H1 (cell line): ENCODE data around the gene HMGA1. TPM values are rescaled to one million over a fixed set of nuclear protein-coding genes. Genes with fewer than 3 reads are reported as not detected.
A peak's percentile ranks its signal among the peaks of the same experiment; 100 is the strongest.

Experiments
- CTCF ChIA-PET: fragments of 300-600 bp; sonication (Branson Sonifier 250); formaldehyde crosslinking; loops from one replicate; lab custom pipeline; 2021; ENCODE audit not compliant: partially characterized antibody; lab: Charles Lee
- POLR2A ChIA-PET: fragments of 300-600 bp; sonication (Branson Sonifier 250); formaldehyde crosslinking; loops from one replicate; lab custom pipeline; 2021; ENCODE audit warnings: inconsistent platforms; ENCODE audit not compliant: partially characterized antibody; lab: Charles Lee
- DNase-seq, 2 experiments: peaks; one replicate each; pipeline versions ENCODE4 v3.0.0 to v3.0.0-alpha.2; 2010 to 2022; ENCODE audit warnings: low spot score in 2 of 2, low read depth in 1 of 2, mixed read lengths in 1 of 2
- FAIRE-seq: peaks from 2 replicates; lab custom pipeline; 2011; peaks lifted over from hg19 to GRCh38; lab: Jason Lieb, UNC
- H2AFZ ChIP-seq: 2 replicates; pipeline ENCODE4 v1.8.1; 2012; ENCODE audit warnings: low read length, inconsistent platforms
- H2AK5ac ChIP-seq: 2 replicates; pipeline ENCODE4 v1.6.1; 2013; ENCODE audit warnings: low read depth, low read length
- H2BK120ac ChIP-seq: replicated peaks from 2 replicates; pipeline ENCODE3; 2013; ENCODE audit warnings: low read depth, low read length, inconsistent platforms
- H2BK12ac ChIP-seq: 2 replicates; pipeline ENCODE4 v1.6.1; 2013; ENCODE audit warnings: low read depth, low read length
- H2BK15ac ChIP-seq: 2 replicates; pipeline ENCODE4 v1.6.1; 2013; ENCODE audit warnings: low read length
- H2BK20ac ChIP-seq: 2 replicates; pipeline ENCODE4 v1.6.1; 2013; ENCODE audit warnings: low read length
- H2BK5ac ChIP-seq: 2 replicates; pipeline ENCODE4 v1.6.1; 2013; ENCODE audit warnings: low read depth, low read length
- H3K14ac ChIP-seq: 2 replicates; pipeline ENCODE4 v1.6.1; 2013; ENCODE audit warnings: inconsistent platforms; ENCODE audit not compliant: insufficient read length
- H3K18ac ChIP-seq: 2 replicates; pipeline ENCODE4 v1.6.1; 2013; ENCODE audit warnings: low read length; ENCODE audit errors: extremely low read depth
- H3K23ac ChIP-seq: 2 replicates; pipeline ENCODE4 v1.6.1; 2013; ENCODE audit warnings: inconsistent platforms; ENCODE audit not compliant: insufficient read length
- H3K23me2 ChIP-seq: 2 replicates; pipeline ENCODE4 v1.6.1; 2013; ENCODE audit warnings: low read depth, low read length
- H3K27ac ChIP-seq: 2 replicates; pipeline ENCODE4 v1.6.1; 2011; ENCODE audit warnings: low read depth, low read length, inconsistent platforms
- H3K27me3 ChIP-seq, 4 experiments: replicated peaks in 1 of 4; 1 replicate in 1 of 4; 2 replicates in 3 of 4; pipeline versions ENCODE4 v1.6.1 to v1.8.1; 2011 to 2013; ENCODE audit warnings: low read length in 3 of 4, mild to moderate bottlenecking in 3 of 4, inconsistent platforms in 2 of 4, mixed read lengths in 2 of 4, moderate library complexity in 1 of 4; ENCODE audit not compliant: control insufficient read depth in 3 of 4, insufficient read depth in 3 of 4; ENCODE audit errors: extremely low read depth in 1 of 4
- H3K36me3 ChIP-seq, 4 experiments: 2 replicates each; pipeline versions ENCODE4 v1.6.1 to v1.8.1; 2011 to 2013; ENCODE audit warnings: mild to moderate bottlenecking in 4 of 4, low read length in 3 of 4, moderate library complexity in 2 of 4, control low read depth in 1 of 4, inconsistent platforms in 1 of 4; ENCODE audit not compliant: insufficient read depth in 4 of 4, control insufficient read depth in 2 of 4
- H3K4ac ChIP-seq: replicated peaks from 2 replicates; pipeline ENCODE3; 2013; ENCODE audit warnings: low read length, low read depth, mixed read lengths, inconsistent platforms; ENCODE audit not compliant: insufficient read length
- H3K4me1 ChIP-seq, 4 experiments: replicated peaks in 1 of 4; 1 replicate in 1 of 4; 2 replicates in 3 of 4; pipeline versions ENCODE4 v1.6.1 to v1.8.1; 2011 to 2013; ENCODE audit warnings: low read length in 3 of 4, inconsistent platforms in 2 of 4, mixed read lengths in 1 of 4; ENCODE audit not compliant: insufficient read depth in 4 of 4, control insufficient read depth in 3 of 4
- H3K4me2 ChIP-seq, 2 experiments: 2 replicates each; pipeline versions ENCODE4 v1.6.1 to v1.8.1; 2011 to 2013; ENCODE audit warnings: low read depth in 2 of 2, low read length in 2 of 2, control low read depth in 1 of 2, inconsistent platforms in 1 of 2, mild to moderate bottlenecking in 1 of 2; ENCODE audit not compliant: insufficient read depth in 1 of 2
- H3K4me3 ChIP-seq, 4 experiments: fragments of 200-600, 300-600 bp in 1 of 4; sonication (generic), shearing (Covaris generic), sonication (Bioruptor Twin) in 1 of 4; 2 replicates each; pipeline versions ENCODE4 v1.5.1 to v1.8.1; 2011 to 2016; ENCODE audit warnings: low read length in 4 of 4, low read depth in 3 of 4, control low read depth in 2 of 4, inconsistent platforms in 2 of 4, mild to moderate bottlenecking in 2 of 4, mixed read lengths in 1 of 4, moderate library complexity in 1 of 4; ENCODE audit not compliant: insufficient read depth in 2 of 4; ENCODE audit errors: extremely low read depth in 1 of 4
- H3K56ac ChIP-seq: replicated peaks from 2 replicates; pipeline ENCODE3; 2013; ENCODE audit warnings: low read depth, mild to moderate bottlenecking, mixed read lengths, low read length, inconsistent platforms; ENCODE audit not compliant: insufficient read length
- H3K79me1 ChIP-seq: 2 replicates; pipeline ENCODE4 v1.6.1; 2013; ENCODE audit warnings: low read depth, low read length, control low read depth
- H3K79me2 ChIP-seq, 2 experiments: 2 replicates each; pipeline versions ENCODE4 v1.6.1 to v1.8.1; 2012 to 2013; ENCODE audit warnings: low read length in 2 of 2, mild to moderate bottlenecking in 2 of 2, inconsistent platforms in 1 of 2; ENCODE audit not compliant: insufficient read depth in 2 of 2, control insufficient read depth in 1 of 2
- H3K9ac ChIP-seq, 4 experiments: replicated peaks in 1 of 4; 1 replicate in 1 of 4; 2 replicates in 3 of 4; pipeline versions ENCODE4 v1.6.1 to v1.8.1; 2011 to 2013; ENCODE audit warnings: low read depth in 3 of 4, low read length in 3 of 4, control low read depth in 2 of 4, mild to moderate bottlenecking in 2 of 4, moderate library complexity in 2 of 4, inconsistent platforms in 1 of 4; ENCODE audit errors: extremely low read depth in 1 of 4
- H3K9me3 ChIP-seq, 2 experiments: 2 replicates each; pipeline versions ENCODE4 v1.6.1 to v1.8.1; 2012 to 2013; ENCODE audit warnings: mild to moderate bottlenecking in 2 of 2, moderate library complexity in 2 of 2, control low read depth in 1 of 2, inconsistent platforms in 1 of 2, low read depth in 1 of 2, low read length in 1 of 2, mixed read lengths in 1 of 2; ENCODE audit not compliant: insufficient read depth in 2 of 2
- H4K20me1 ChIP-seq, 2 experiments: replicated peaks in 1 of 2; 2 replicates each; pipeline versions ENCODE3 to v1.8.1; 2011 to 2013; ENCODE audit warnings: inconsistent platforms in 2 of 2, low read length in 2 of 2, mild to moderate bottlenecking in 1 of 2; ENCODE audit not compliant: insufficient read depth in 2 of 2, control insufficient read depth in 1 of 2
- H4K5ac ChIP-seq: 2 replicates; pipeline ENCODE4 v1.6.1; 2013; ENCODE audit warnings: low read length, low read depth, mixed read lengths, inconsistent platforms; ENCODE audit not compliant: insufficient read length
- H4K8ac ChIP-seq: 2 replicates; pipeline ENCODE4 v1.8.0; 2013; ENCODE audit warnings: mild to moderate bottlenecking, moderate library complexity, low read length, inconsistent platforms; ENCODE audit not compliant: insufficient read depth; ENCODE audit errors: extremely low read depth
- H4K91ac ChIP-seq: replicated peaks from 2 replicates; pipeline ENCODE3; 2013; ENCODE audit warnings: low read length, mixed read lengths, inconsistent platforms; ENCODE audit not compliant: insufficient read length
- HDAC6 ChIP-seq: IDR thresholded peaks from one replicate; pipeline ENCODE4 v1.7.1; 2012; ENCODE audit warnings: low read depth, mild to moderate bottlenecking, inconsistent platforms, low read length, moderate library complexity
- KDM4A ChIP-seq: IDR thresholded peaks from one replicate; pipeline ENCODE4 v1.7.1; 2012; ENCODE audit warnings: low read depth, mild to moderate bottlenecking, moderate library complexity, low read length, inconsistent platforms; ENCODE audit not compliant: severe bottlenecking
- POLR2A ChIP-seq, 2 experiments: IDR thresholded peaks; 1 replicate in 1 of 2; 2 replicates in 1 of 2; pipeline ENCODE4 v1.6.1; 2011; ENCODE audit warnings: low read depth in 2 of 2, low read length in 2 of 2, mild to moderate bottlenecking in 2 of 2; ENCODE audit errors: control extremely low read depth in 1 of 2
- POLR2AphosphoS5 ChIP-seq: IDR thresholded peaks from 2 replicates; pipeline ENCODE4 v1.6.1; 2011; ENCODE audit warnings: low read depth, low read length
- SP2 ChIP-seq: IDR thresholded peaks from 2 replicates; pipeline ENCODE4 v1.6.1; 2012; ENCODE audit warnings: mild to moderate bottlenecking, low read length, inconsistent platforms
- WGBS, 2 experiments: shearing (Covaris generic) in 1 of 2; methylation state at CpG; one replicate each; pipeline versions ENCODE4 v1.1.6 to v1.1.7; 2013 to 2015; ENCODE audit warnings: low lambda C conversion rate in 2 of 2, mixed read lengths in 2 of 2, inconsistent platforms in 1 of 2, low coverage in 1 of 2, missing lambda C conversion rate in 1 of 2; ENCODE audit not compliant: insufficient replicate concordance in 2 of 2, insufficient coverage in 1 of 2, insufficient read length in 1 of 2; ENCODE audit errors: extremely low coverage in 1 of 2, missing lambda C conversion rate in 1 of 2; 5-methylcytosine and 5-hydroxymethylcytosine counted together
- polyA plus RNA-seq, 7 experiments: library from polyadenylated mRNA; depleted of rRNA in 3 of 7; stranded (reverse) in 5 of 7; unstranded in 2 of 7; fragments of >200 nt in 5 of 7; fragments of 200-250 nt in 2 of 7; gene quantifications; 1 replicate in 5 of 7; 2 replicates in 1 of 7; 4 replicates in 1 of 7; pipeline versions ENCODE4 v1.2.1 to v1.2.3, GENCODE V29; 2011 to 2013; ENCODE audit warnings: missing spikeins in 2 of 7, mixed read lengths in 2 of 7
- total RNA-seq: library from RNA; stranded (reverse); fragmentation: NEBNext Ultra II Directional; extraction: Animal tissue kit (Norgen Biotek cat#: 25700); gene quantifications from 2 replicates; pipeline ENCODE4 v1.2.1, GENCODE V29; 2021

Gene HMGA1
- total and polyA plus RNA-seq, 2 of the 8 experiments (the other 6 are each of a cell fraction or from before 2014, with no cell fraction given): 1,557 to 2,636 TPM

GRCh38 chr6:34243131-34243771 lies 6.6 kb downstream of the HMGA1 start:
- 79% methylated on average over 5 of the region's 5 CpGs; no CpG with 5 or more reads in 1 of the 2 experiments for WGBS, 2 experiments
- H3K4me3 ChIP-seq: no peak overlapping the region
- H3K79me1 ChIP-seq: peaks cover 12% of the 10 kb centered on the region
- no peak overlapping the region for H2BK12ac ChIP-seq
- no peak overlapping the region; a peak in 1 of 4 replicates for H3K4me2 ChIP-seq
- H2BK120ac ChIP-seq: no peak overlapping the region
- H3K27me3 ChIP-seq: no peaks in the 10 kb centered on the region
- no peak overlapping the region for H4K8ac ChIP-seq
- H3K4ac ChIP-seq: no peak overlapping the region
- no peak overlapping the region for H3K14ac ChIP-seq
- no peak overlapping the region for H3K9ac ChIP-seq
- H4K91ac ChIP-seq: no peak overlapping the region
- FAIRE-seq: no peak
- H4K20me1 ChIP-seq: peaks cover 66 to 71% of the 10 kb centered on the region in 2 experiments
- H2AK5ac ChIP-seq: no peak overlapping the region
- peaks cover 39 to 67% (median 53%) of the 10 kb centered on the region in 4 experiments for H3K36me3 ChIP-seq
- TF ChIP-seq SP2: no peak
- TF ChIP-seq HDAC6: no peak
- peak; percentile 44; the same call in 1 of the 2 replicates for TF ChIP-seq POLR2AphosphoS5
- TF ChIP-seq KDM4A: no peak
- TF ChIP-seq POLR2A (IDR thresholded peaks at IDR 0.05; ENCODE audit: control extremely low read depth in 1 of 2, low read depth in 2 of 2, low read length in 2 of 2): peak in 1 of 2 experiments; percentile 38; a peak in 2 of 3 replicates
- TF ChIP-seq, all 59 proteins: peak for 2
- no peak overlapping the region for H3K27ac ChIP-seq
- ChIA-PET CTCF (interaction anchor here (1.0 to 2.4 kb wide), 12 partner anchors 10 to 80 kb away, joined by 3 to 23 read pairs (median 5); no protein-coding TSS in a partner anchor), POLR2A (interaction anchor here (0.9 to 11.0 kb wide), 18 partner anchors 13 to 182 kb away, joined by 3 to 212 read pairs (median 6); no protein-coding TSS in a partner anchor)
- no peak overlapping the region for H3K23ac ChIP-seq
- no peaks in the 10 kb centered on the region for H3K9me3 ChIP-seq
- no peak overlapping the region for H3K18ac ChIP-seq
- H4K5ac ChIP-seq: no peak overlapping the region
- DNase-seq: no peak
- no peak overlapping the region for H2BK15ac ChIP-seq
- H3K79me2 ChIP-seq: peaks cover 31 to 41% of the 10 kb centered on the region in 2 experiments
- no peak overlapping the region for H2BK20ac ChIP-seq
- no peak overlapping the region for H2AFZ ChIP-seq
- H3K23me2 ChIP-seq: peaks cover 5% of the 10 kb centered on the region
- H3K4me1 ChIP-seq: peaks cover 10 to 43% (median 26%) of the 10 kb centered on the region in 4 experiments
- no peak overlapping the region for H3K56ac ChIP-seq
- H2BK5ac ChIP-seq: no peak overlapping the region; the same call in 1 of the 2 replicates
